Peyer's patch (tissue), 4 donors: ENCODE results near the gene COX6A2.

Experiments used
- CTCF ChIP-seq, 6 experiments: fragments of 450-650 bp in 4 of 6; fragments of 200-600 bp in 2 of 6; sonication (generic) in 1 of 6; IDR thresholded peaks; one replicate each; pipeline ENCODE4 v1.5.1; 2017 to 2019; ENCODE audit warnings: antibody characterized with exemption in 6 of 6, mild to moderate bottlenecking in 3 of 6, moderate library complexity in 1 of 6
- POLR2A ChIP-seq, 2 donors: fragments of 450-650 bp; IDR thresholded peaks; one replicate each; pipeline ENCODE4 v1.5.1; 2017; ENCODE audit warnings: antibody characterized with exemption in 2 of 2, mild to moderate bottlenecking in 2 of 2, moderate library complexity in 2 of 2

GRCh38 chr16:31439519-31439918, 11.4 kb upstream of the COX6A2 start:
- TF ChIP-seq CTCF (IDR thresholded peaks at IDR 0.05): no peak
- no peak for TF ChIP-seq POLR2A (IDR thresholded peaks at IDR 0.05)
